Activated gamma-delta T cell (primary cell): ENCODE measurements around the gene PIK3R6.

Source experiments
- DNase-seq: peaks from one replicate; lab custom pipeline; 2025; lab: John Stamatoyannopoulos, UW

PIK3R6 gene

DNA sequence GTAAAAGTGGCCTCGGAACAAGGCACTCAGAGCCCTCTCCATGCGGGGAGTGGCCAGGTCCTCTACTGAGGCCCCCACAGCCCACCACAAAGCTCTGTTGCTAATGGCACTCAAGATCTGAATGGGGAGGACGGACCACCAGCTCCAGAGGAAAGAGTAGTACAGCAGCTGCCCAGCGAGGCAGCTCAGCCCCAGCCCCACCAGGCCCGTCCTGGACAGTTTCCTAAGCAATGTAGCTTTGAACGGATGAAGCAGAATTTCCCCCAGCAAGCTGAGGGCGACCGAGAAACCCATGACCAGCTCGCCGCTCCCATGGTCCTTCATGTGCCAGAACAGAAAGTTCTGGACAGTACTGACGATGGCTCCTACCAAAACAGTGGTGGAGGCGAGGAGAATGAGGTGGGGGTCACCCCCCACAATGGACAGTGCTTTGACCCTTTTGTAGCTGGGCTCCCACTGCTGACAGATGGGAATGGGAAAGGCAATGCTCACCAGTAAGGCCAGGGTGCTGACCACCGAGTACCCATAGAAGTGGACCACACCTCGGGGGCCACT is 69.8 kb downstream of the PIK3R6 start:
- DNase-seq, result no peak

DNA sequence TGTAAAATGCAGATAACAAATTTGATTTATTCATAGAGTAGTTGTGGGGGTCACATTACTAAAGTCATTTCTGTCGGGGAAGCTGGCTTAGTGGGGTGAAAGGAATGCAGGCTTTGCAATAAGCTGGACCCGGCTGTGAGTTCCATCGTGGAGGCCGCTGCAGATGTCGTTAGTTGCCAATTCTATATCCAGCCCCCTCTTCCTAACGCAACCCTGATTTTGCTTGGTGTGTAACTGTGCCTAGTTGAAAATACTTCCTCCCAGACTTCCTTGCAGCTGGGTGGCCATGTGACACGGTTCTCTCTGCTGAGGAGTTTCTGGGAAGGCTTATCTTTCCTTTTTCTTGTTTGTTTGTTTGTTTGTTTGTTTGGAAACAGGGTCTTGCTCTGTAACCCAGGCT is 72.8 kb downstream of the PIK3R6 start:
- DNase-seq, result no peak

GRCh38 chr17:8793649-8794048 is 73.8 kb downstream of the PIK3R6 start:
- DNase-seq, result no peak

- no peak for DNase-seq
Measured at GRCh38 chr17:8792646-8793045, 74.8 kb downstream of the PIK3R6 start.

DNA sequence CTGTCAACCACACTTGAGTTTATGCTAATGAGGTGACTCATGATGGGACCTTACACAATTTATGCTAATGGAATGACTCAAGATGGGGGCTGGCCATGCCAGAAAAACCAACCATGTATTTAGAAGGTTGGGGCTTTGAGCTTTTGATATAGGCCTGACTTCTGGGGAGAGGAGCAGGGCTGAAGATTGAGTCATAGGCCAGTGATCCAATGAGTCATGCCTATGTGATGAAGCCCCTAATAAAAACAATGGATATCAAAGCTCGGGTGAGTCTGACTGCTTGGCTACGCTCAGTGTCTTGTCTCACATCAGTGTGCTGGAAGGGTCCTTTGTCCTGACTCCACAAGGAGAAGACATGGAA is 75.6 kb downstream of the PIK3R6 start:
- no peak for DNase-seq

- DNase-seq, result no peak
Measured at GRCh38 chr17:8791248-8791909, 76.1 kb downstream of the PIK3R6 start.

DNA sequence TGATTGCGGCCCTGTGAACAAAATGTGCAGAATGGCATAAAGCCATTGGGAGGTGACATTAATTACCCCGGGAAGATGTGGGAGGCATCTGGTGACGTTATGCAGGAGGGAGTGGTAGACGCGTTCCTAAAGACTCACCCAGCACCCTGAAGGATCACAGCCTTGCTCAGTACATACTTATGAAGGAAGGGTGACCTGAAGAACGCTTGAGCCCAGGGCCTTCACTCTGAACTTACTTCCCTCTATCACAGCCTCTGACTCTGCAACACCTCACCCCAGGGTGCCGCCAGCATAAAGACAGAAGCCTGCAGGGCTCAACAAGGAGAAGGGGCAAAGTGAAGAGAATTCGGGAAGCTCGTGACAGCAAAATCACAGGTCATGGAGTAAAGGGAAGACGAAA is 77.7 kb downstream of the PIK3R6 start:
- DNase-seq, result no peak

- no peak for DNase-seq
Measured at GRCh38 chr17:8788998-8789397, 78.5 kb downstream of the PIK3R6 start.

DNA sequence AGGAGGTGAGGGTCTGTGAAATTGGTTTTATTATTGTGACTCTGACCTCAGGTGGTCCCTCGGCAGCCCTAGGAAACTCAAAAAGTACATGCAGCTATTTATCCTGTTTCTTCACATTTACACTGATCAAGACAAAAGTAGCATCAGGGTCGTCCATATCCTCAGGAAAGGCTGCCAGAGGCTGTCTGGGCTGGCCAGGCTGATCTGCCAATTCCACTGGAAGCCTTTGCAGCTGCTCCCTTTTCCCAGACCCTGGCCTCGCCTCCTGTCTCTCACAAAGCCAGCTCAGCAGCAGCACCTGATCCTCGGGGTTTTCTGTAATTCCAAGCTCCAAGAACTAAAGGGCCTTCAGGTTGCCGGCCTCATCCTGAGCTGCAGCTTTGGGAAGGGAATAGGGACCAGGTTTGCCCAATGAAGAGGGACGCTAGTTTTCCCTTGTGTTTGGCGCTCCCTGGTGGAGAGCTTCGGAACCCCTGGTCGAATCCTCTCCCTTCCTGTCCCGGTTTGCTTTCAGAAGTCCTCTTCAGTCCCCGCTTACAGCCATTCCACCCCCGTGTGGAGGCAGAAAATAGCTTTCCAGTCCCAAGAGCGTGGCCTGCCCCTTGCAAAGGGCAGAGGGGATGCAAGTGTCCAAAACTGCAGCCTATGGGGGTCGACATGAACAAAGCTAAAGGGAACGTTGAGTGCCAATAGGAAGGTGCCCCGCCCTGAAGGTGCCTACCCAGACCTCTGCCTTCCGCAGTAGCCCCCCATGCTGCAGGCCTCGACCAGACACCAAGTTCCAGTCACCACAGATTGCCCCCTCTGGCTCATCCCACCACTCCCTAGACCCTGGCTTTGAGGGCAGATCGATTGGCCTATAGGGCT is 81.7 kb downstream of the PIK3R6 start:
- no peak for DNase-seq

- DNase-seq, result no peak
Measured at GRCh38 chr17:8782176-8782575, 85.3 kb downstream of the PIK3R6 start.

- DNase-seq, result no peak
Measured at GRCh38 chr17:8781776-8782175, 85.7 kb downstream of the PIK3R6 start.

GRCh38 chr17:8776881-8777280 is 90.6 kb downstream of the PIK3R6 start:
- DNase-seq, result no peak

DNA sequence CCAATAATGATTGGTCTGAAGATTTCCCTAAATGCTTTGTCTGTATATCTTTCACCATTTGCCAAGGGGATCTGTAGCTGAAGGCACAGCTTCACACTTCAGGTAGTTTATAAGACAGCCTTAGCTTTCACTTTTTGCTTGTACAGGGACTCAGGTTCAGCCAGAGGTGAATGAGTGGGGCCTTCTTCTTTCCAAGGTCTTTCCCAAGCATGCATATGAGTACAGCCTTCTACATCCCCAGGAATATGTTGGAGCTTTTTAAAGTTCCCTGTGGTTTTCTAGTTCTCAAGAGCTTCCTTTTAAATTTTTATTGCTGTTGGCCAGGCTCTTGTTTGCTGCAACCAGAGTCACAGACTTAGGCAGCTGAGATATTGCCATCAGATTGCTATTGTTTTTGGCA is 91.2 kb downstream of the PIK3R6 start:
- DNase-seq, result no peak

DNA sequence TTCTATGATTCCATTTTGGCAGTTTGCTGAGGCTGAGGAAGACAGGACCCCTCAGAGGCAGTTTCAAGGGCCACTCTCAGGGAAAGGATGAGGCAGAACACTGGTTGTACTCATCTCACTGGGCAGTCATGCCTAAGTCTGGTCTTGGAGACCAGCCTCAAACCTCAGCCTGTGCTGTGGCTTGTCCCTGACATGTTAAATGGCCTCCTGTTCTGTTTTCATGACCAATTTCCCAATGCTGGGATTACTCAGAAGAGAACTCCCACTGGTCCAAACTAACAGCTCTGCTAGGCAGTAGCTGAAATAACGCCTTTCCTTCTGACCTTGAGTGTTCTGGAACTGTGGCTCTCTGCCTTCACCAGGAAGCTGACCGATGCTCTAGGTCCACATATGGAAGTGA is 100.7 kb downstream of the PIK3R6 start:
- DNase-seq, result no peak

GRCh38 chr17:8762012-8762411 is 105.5 kb downstream of the PIK3R6 start:
- DNase-seq, result no peak

- DNase-seq, result no peak
Measured at GRCh38 chr17:8758137-8758596, 109.3 kb downstream of the PIK3R6 start, which contains the start of gene SPDYE4. Gene SPDYE4, minus strand, starts transcription at chr17:8758546. Its CDS starts 164 bp downstream, at chr17:8758382.

GRCh38 chr17:8757189-8757588 is 110.3 kb downstream of the PIK3R6 start:
- no peak for DNase-seq

- no peak for DNase-seq
Measured at GRCh38 chr17:8755590-8756255, 111.8 kb downstream of the PIK3R6 start.

DNA sequence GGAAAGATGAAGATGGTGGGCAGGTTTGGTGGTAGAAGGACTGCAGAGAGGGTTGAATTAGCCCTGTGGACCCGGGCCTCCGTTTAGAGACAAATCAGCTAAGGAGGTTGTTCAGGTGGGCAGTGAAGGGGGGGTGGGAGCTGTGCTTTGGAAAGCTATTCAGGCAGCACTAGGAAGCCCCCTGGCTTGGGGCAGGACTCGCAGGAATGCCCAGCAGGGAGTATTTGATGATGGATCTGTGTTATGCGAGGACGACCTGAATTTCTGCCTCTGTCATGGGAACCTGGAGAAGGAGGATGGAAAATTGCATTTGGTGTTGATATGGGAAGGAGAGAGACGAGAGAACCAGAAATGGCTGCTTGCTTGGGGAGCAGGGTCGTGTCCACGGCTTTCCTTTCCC is 112.6 kb downstream of the PIK3R6 start:
- no peak for DNase-seq

DNA sequence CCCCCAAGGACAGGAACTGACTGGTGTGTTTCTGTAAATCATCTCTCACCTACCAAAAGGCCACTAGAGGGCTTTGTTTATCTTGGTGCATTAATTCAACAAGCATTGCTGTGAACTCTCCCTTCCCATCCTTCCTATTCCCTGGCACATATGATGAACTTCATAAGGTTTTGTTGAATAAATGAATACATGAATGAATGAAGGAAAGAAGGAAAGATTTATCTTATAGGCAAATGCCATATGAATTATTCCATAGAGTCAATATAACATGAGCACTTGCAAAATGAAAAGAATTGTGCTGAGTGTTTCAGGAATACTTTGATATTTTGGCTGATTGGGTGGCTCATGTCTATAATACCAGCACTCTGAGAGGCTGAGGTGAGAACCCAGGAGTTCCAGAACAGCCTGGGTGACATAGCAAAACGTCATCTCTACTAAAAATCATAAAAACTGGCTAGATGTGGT is 113.5 kb downstream of the PIK3R6 start:
- DNase-seq, result no peak

DNA sequence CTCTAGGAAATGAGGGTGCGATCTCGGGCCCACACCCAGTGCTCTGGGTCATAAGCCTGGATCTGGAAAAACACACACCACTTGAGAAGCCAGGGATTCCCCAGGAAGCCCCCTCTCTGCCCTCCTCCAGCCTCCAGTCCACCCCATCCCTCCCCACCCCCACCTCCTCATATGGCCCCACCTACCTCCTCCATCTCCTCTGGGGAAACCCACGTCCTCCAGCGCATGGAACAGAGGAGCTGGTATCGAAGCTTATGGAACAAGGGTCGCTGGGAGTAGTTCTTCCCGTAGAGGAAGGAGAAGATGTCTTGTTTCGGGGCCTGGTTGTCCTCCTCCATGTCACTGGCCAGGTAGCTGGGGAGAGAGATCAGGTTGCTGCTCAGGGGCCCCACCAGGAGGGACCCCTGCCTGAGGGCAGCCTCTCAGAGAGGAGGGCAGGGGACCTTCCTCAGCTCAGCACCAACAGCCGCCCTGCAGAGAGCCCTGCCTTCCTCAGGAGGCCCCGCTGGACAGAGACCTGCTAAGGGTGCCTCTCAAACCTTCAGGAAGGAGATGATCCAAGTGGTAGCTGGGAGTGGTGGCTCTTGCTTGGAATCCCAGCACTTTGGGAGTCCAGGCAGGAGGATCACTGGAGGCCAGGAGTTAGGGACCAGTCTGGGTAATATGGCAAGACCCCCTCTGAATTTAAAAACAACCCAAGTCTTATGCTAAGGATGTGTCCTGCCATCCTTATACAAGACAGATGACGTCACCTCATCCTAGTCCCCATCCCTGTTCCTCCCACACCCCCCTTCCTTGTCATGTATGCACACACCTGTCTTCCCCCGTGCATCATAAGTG is 114.1 kb downstream of the PIK3R6 start:
- no peak for DNase-seq
